ENCODE data around the gene SRSF12.

DNA sequence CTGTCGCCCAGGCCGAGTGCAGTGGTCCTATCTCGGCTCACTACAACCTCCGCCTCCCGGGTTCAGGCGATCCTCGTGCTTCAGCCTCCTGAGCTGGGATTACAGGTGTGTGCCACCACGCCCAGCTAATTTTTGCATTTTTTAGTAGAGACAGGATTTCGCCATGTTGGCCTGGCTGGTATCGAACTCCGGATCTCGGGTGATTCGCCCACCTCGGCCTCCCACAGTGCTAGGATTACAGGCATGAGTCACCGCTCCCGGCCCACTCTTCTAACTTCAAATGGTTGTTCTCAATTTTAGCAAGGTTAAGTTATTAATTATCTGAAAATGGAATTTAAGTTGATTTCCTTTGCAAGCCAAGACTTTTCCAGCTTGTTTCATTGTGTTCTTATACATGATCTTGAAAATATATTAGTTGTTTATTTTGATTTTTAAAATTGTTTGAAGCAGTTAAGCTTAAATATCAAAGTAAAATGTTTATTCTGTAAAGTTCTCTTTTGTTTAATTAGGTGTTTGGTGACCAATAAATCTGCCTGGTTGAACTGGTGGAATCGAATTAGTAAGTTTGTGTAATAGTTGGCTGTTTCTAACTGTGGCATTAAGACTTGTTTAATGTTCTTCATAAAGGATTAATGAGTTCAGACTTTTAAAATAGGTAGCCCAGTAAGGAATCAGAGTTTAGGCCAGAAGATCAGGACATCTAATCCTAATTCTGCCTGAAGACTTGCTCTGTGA, 30.3 kb upstream of the SRSF12 start:
- TF ChIP-seq, protein P1, sequence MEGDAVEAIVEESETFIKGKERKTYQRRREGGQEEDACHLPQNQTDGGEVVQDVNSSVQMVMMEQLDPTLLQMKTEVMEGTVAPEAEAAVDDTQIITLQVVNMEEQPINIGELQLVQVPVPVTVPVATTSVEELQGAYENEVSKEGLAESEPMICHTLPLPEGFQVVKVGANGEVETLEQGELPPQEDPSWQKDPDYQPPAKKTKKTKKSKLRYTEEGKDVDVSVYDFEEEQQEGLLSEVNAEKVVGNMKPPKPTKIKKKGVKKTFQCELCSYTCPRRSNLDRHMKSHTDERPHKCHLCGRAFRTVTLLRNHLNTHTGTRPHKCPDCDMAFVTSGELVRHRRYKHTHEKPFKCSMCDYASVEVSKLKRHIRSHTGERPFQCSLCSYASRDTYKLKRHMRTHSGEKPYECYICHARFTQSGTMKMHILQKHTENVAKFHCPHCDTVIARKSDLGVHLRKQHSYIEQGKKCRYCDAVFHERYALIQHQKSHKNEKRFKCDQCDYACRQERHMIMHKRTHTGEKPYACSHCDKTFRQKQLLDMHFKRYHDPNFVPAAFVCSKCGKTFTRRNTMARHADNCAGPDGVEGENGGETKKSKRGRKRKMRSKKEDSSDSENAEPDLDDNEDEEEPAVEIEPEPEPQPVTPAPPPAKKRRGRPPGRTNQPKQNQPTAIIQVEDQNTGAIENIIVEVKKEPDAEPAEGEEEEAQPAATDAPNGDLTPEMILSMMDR (IDR thresholded peaks at IDR 0.05; ENCODE audit: low read length) = no peak
- TF ChIP-seq EZH2 (optimal IDR thresholded peaks at IDR 0.05; ENCODE audit: low read depth, low read length) (no peak), EZH2phosphoT487 (IDR thresholded peaks at IDR 0.05; ENCODE audit: low read length) (no peak)

Measured in MM.1S (cell line).